Epithelial cell of esophagus (primary cell): ENCODE measurements around the gene GNG7.
A peak's percentile ranks its signal among the peaks of the same experiment; 100 is the strongest.

Experiments used
- DNase-seq: peaks from one replicate; pipeline ENCODE4 v3.0.0; 2010; ENCODE audit warnings: low read depth
- H3K4me3 ChIP-seq: 2 replicates; pipeline ENCODE4 v1.5.1; 2011; ENCODE audit warnings: mild to moderate bottlenecking, low read length, control low read depth
- CTCF ChIP-seq: IDR thresholded peaks from 2 replicates; pipeline ENCODE4 v1.5.1; 2011; ENCODE audit warnings: low read depth, mild to moderate bottlenecking, low read length, control low read depth, inconsistent platforms; ENCODE audit not compliant: insufficient read depth; ENCODE audit errors: missing control alignments

The GNG7 gene

GRCh38 chr19:2490659-2491058 lies 211.8 kb downstream of the GNG7 start:
- DNase-seq = no peak
- no peak overlapping the region for H3K4me3 ChIP-seq
- TF ChIP-seq CTCF = no peak

GRCh38 chr19:2488942-2489731 lies 213.4 kb downstream of the GNG7 start:
- DNase-seq = peak; percentile 40
- H3K4me3 ChIP-seq = no peak overlapping the region
- TF ChIP-seq CTCF = no peak

GRCh38 chr19:2488405-2488941 lies 214.0 kb downstream of the GNG7 start:
- no peak for TF ChIP-seq CTCF
- DNase-seq = no peak
- no peak overlapping the region for H3K4me3 ChIP-seq

- no peak for TF ChIP-seq CTCF
- DNase-seq = no peak
- no peak overlapping the region for H3K4me3 ChIP-seq
Observed at GRCh38 chr19:2487842-2488241, 214.7 kb downstream of the GNG7 start.

GRCh38 chr19:2487090-2487489 lies 215.4 kb downstream of the GNG7 start:
- no peak for DNase-seq
- no peak for TF ChIP-seq CTCF

GRCh38 chr19:2485428-2485827 lies 217.1 kb downstream of the GNG7 start:
- no peak overlapping the region for H3K4me3 ChIP-seq
- no peak for TF ChIP-seq CTCF
- no peak for DNase-seq

More at GRCh38 chr19:2487090-2487489, 215.4 kb downstream of the GNG7 start:
- H3K4me3 ChIP-seq = no peak overlapping the region
